ENCODE data around the gene FEM1A.
"Not testable (repeated sequence)": the region's sequence is repeated elsewhere in the genome, so short reads cannot be mapped to it uniquely, and the experiment has no call there.

GRCh38 chr19:4805140-4805539, 13.6 kb downstream of the FEM1A start:
- TF ChIP-seq CTCF (IDR thresholded peaks at IDR 0.05; ENCODE audit: control extremely low read depth in 1 of 3, insufficient read depth in 1 of 3, low read depth in 1 of 3, low read length in 3 of 3); MAX (IDR thresholded peaks at IDR 0.05): not testable (repeated sequence)

Data from H1 (cell line).